IPS-NIHi7 (cell line): ENCODE measurements around the gene ADRM1.

Experiments
- DNase-seq: peaks from one replicate; pipeline ENCODE4 v3.0.0; 2012; ENCODE audit warnings: mixed read lengths; ENCODE audit errors: extremely low spot score

Gene ADRM1, protein sequence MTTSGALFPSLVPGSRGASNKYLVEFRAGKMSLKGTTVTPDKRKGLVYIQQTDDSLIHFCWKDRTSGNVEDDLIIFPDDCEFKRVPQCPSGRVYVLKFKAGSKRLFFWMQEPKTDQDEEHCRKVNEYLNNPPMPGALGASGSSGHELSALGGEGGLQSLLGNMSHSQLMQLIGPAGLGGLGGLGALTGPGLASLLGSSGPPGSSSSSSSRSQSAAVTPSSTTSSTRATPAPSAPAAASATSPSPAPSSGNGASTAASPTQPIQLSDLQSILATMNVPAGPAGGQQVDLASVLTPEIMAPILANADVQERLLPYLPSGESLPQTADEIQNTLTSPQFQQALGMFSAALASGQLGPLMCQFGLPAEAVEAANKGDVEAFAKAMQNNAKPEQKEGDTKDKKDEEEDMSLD

DNA sequence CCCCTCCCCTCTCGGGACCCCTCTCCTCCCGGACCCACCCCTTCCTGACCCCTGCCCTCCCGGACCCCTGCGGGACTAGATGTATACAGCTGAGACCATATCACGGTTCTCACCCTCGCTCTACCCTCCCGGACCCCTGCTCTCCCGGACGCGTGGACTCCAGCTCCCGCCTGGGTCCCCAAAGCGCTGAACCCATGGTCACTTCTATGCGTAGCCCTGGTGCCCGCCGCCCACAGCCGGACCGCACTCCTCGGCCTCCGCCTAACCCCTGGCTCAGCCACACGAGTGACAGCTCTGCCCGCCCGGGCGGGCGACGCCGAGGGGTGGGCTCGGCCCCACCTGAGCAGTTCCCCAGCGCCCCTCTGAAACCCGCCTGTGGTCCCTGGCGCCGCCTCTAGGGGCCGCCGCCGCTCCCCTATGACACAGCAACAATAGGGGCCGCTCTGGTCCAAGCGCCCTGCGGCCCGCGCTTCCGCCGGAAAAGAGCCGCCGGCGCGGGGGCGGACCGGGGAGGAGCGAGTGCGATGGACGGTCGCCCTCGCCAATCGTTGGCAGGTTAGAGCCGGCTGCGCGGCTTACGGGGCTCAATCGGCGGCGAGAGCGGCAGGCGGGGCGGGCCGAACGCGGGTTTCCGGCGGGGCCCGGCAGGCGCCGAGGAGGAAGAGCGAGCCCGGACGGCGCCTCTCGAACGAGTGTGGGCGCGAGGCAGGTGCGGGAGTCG is at the start of gene ADRM1:
Gene ADRM1 (plus strand): TSS at position 657 of the 721 bp plus-strand sequence. CDS start 572 bp downstream, outside the sequence.
- DNase-seq: peak; percentile 99

DNA sequence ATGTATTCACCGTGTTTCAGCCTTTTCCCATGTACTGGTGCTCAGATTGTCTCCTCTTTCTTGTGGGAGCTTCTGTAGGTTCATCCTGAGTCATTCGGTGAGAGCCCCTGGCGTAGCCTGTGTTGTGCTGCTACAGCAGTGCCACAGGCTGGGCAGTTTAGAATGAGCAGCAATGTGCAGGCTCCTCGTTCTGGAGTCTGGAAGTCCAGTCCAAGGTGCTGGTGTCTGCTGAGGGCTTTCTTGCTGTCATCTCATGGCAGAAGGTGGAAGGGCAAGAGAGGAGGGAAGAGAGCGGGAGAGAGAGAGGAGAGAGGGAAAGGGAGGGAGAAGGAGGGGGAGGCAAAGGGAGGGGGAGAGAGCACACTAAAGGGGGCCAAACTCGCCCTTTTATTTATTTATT is 49.4 kb upstream of the ADRM1 start:
- DNase-seq: no peak

DNA sequence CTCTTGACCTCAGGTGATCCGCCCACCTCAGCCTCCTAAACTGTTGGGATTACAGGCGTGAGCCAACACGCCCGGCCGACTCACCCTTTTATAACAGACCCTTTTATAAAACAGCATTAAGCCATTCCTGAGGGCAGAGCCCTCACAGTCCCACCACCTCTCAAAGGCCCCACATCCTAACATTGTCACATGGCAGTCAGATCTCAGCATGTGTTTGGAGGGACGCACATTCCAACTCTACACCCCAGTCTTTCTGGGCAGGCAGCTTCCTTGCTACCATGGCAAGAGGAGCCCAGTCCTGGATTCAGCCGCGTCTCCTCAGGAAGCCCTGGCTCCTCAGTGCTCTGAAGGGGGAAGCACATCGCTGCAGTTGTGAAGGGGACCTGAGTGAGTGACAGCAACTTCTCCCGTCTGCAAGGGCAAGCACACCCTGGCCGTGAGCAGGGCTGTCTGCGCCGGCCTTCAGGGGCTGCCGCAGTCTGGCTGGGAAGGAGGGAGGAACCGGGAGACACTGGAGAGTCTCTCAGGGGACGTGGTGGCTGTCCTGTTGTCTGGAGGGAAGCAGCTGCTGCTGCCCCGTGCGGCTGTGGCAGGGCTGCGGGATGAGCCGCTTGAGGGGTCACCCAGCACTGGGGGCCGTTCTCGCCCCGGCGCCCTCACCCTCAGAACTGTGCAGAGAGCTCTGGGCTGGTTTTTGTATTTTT is 48.6 kb upstream of the ADRM1 start:
- no peak for DNase-seq

DNA sequence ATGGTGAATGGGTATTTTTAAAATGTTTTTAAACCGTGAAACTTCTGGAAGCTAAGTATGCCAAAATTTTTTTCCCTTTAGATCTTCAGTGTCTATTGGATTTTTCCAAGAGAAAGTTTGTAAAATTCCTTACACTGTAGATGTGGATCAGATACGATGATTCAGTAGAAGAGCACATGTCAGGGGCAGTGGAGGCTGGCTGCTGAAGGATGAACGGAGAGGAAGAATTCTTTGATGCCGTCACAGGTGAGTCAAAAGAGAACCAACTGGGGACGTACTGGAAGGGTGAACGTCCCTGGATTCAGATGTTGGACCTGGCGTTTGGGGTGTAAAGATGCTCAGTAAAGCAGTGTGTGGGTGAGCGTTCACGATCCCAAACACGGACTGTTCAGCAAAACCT is 46.8 kb upstream of the ADRM1 start:
- DNase-seq: no peak

DNA sequence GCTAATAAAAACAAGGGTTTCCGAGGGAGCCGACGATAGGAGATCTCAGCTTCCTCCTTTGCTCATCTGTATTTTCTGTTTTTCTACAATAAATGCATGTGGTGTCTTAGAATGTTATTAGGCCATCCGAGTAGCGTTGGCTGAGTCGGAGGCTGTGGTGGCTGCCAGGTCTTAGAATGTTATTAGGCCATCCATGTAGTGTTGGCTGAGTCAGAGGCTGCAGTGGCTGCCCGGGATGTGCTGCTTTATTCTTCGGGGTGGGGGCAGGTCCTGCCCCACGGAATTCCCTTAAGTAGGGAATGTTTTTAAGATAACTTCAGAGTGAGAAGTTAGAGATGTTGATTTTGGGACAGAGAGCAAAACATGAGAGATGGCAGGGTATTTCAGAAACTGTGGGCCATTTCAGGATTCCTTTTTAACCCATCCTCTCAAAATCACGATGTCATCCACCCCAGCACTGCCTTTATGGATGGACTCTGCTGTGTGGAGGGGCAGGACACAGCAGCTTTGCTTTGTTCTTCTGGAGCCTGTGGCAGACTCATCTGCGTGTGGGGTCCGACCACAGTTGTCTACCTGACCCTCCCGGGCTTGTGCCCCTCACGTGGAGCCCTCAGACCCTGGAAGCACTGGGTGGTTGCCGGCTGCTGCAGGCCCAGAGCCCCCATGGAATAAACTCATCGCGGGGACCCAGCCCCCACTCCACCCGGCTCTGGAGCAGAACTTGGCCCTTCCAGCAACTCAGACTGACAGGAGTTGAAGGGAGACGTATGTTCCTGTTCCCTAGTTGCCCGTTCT is 44.1 kb upstream of the ADRM1 start:
- DNase-seq: no peak

DNA sequence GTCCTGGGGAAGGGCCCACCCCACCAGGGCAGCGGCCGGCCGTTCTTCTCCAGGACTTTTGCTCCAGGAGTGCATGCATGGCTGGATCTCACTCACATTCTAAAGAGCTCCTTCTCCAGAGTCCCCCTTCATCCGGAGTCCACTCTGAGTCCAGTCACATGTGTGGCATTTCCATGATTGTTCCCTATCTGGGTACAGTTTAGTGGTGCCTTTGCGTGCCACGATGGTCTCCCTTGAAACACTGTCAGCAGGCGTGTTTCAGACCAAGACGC is 43.6 kb upstream of the ADRM1 start:
- DNase-seq: no peak

DNA sequence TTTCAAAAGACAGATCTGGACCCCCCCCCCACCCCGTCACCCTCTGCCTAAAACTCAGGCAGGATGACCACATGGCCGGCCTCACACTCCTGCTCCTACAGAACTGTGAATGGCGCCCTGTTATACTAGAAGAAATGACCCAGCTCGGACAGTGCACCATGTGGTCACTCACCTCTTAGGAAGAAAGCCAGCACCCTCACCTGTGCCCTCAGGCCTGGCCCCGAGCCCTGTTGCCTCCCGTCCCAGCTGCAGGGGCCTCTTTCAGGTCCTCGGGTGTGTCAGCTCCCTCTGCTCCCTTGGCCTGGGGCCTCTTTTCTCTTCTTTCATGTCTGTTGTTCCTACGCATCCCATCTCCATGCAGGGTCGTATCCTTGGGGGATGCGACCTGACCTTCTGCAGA is 40.7 kb upstream of the ADRM1 start:
- DNase-seq: no peak

DNA sequence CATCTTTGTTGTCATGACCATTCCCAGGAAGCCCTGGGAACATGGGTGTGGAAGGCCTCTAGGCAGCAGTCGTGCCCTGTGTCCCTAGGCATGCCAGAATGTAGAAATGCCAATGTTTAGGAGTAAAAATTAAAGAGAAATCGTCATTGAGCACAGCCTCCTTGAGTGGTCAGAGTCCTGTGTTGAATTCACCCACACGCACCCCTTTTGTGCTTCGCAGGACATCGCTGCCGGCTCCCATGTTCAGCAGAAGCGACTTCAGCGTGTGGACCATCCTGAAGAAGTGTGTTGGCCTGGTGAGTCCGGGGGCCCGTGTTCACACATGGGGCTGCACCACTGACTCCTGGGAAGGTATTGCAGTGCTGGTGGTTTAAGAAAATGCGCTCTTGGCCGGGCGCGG is 39.4 kb upstream of the ADRM1 start:
- DNase-seq: no peak

DNA sequence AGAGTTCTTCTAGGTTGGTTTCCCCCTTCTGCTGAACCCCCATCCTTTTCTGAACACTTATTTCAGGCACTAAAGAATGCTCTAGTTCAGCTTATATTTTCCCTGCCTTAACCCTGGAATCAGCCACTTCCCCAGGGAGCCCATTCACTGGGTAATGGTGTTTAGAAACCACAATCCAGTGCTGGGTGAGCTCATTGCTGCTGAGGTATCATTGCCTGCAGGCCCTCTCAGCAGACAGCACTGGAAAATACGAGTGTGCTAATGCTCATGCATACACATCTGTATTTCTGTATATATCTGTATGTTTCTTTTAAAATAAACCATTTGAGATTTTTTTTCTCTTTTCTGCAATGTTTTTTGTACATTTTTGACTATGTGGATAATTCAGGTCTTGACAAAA is 37.4 kb upstream of the ADRM1 start:
- DNase-seq: no peak

DNA sequence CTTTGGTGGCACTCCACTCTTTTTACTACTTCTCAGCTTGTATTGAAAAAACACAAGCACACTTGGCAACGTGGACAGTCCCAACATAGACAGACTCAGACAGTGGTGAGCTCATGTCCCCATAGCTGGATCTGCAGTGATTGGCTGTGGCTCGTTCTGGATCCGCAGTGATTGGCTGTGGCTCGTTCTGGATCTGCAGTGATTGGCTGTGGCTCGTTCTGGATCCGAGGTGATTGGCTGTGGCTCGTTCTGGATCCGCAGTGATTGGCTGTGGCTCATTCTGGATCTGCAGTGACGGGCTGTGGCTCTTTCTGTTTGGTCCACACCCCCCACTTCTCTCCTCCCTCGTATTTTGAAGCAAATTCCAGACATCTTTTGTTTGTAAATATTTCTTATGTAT is 36.5 kb upstream of the ADRM1 start:
- DNase-seq: no peak

DNA sequence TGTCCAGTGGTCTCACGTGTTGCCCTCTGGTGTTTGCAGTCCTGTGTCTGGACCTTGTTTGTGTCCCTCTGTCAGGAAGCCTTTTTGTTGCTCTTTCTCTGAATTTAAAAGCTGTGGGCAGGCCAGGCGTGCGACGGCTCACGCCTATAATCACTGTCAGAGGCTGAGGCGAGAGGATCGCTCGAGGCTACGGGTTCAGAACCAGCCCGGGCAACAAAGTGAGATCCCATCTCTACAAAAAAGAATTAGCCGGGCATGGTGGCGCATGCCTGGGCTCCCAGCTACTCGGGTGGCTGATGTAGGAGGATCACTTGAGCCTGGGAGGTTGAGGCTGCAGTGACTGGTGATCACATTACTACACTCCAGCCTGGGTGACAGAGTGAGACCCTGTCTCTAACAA is 35.9 kb upstream of the ADRM1 start:
- no peak for DNase-seq

DNA sequence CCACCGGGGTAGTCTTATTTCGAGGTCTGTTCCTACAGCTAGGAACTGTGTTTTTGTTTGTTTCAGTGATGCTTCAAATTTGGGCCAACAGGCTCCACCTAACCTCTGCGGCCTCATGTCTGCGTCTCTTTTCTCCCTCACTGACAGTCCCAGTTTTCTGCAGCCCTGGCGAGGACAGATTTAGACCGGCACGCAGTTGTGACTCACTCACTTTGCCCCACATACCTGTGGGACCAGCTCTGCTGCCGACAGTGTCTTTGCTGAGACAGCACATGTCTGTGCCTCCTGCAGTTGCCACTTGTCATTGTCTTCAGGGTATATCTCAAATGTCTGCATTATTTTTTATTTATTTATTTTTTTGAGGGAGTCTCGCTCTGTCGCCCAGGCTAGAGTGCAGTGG is 35.3 kb upstream of the ADRM1 start:
- no peak for DNase-seq

DNA sequence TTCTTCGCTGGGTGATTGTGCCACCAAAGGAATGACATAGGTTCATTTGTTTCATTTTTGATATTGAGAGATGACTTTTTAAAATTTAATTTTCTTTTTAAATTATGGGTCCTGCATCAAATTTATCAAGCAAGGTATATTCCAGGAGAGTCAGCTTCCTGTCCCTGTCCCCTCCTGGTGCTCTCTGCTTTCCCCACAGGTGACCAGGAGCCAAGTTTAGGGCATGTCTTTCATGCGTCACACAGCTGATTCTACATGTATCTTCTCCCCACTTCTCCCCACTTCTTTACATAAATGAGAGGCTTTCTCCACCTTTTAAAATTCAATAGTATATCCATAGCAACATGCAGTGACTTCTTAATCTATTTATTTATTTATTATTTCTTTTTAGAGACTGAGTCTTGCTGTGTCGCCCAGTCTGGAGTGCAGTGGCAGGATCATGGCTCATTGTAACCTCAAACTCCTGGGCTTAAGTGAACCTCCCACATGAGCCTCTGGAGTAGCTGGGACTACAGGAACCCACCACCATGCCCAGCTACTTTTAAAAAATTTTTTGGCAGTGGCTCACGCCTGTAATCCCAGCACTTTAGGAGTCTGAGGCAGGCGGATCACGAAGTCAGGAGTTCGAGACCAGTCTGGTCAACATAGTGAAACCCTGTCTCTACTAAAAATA is 34.4 kb upstream of the ADRM1 start:
- no peak for DNase-seq

DNA sequence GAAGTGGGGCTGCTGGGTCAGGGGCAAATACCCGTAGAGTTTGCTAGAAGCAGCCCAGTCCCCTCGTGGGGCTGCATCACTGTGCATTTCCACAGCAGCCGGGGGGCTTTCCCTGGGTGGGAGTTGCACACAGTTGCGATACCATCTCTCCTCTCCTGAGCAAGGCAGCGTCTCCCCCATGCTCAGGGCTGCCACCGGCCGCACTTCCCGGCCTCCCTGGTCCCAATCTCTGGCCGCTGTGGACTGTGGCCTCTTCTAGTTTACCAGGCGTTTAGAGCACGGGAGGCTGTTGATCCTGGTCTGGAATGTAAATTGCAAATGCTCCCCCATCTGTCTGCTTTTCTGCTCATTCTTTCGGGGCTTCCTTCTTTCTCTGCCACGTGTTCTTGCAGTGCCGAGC is 33.4 kb upstream of the ADRM1 start:
- no peak for DNase-seq

DNA sequence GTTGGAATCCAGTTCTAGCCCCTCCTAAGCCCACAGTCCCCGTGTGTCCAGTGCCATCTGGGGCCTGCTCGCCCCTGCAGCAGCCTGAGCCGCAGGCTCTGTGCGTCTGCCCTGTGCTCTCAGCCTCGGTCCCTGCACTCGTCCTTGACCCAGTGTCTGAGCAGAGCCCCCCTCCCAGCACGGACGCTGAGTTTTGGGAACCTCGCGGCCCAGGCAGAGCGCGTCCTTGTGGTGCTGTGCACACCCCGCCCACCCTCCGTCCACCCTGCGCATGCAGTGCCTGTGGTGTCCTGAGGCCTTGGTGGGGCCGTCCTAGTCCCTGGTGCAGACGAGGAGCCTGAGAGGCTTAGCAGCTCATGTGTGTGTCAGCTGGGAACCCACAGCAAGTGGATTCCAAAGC is 32.9 kb upstream of the ADRM1 start:
- DNase-seq: no peak

DNA sequence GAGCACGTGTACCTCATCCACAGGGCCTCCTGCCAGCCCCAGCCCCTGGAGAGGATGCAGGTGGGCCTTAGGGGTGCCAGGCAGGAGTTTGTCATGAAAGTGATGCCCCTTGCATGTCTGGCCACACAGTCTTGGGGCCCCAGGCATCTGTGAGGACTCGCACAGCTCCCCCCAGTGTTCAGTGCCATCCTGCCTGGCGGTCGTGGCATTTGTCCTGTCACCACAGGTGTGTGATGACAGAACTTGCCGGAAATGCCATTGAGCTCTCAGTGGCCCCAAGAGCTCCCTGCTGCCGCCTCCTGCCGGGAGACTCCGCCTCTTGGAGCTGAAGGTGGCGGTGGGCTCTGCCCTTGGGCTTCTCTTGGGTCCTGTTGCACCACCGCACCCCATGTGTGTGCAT is 30.6 kb upstream of the ADRM1 start:
- DNase-seq: no peak

DNA sequence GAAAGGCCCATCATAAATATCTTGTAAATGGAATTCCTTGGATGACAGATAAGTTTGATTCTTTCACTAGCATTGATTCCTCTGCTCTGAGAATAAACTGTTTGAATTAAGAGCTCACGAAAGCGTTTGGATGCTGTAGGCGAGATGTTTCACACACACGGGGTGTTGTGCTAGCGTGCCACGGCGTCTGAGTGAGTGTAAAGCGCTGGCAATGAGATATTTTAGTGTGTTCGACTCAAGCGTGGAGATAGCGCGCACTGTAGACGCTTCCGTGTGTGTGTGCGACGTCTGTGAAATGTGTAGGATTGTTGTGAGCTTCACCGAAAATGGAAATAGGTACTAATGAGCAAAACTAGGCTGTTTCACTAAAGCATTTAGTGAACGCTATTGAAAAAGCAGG is 29.4 kb upstream of the ADRM1 start:
- no peak for DNase-seq

DNA sequence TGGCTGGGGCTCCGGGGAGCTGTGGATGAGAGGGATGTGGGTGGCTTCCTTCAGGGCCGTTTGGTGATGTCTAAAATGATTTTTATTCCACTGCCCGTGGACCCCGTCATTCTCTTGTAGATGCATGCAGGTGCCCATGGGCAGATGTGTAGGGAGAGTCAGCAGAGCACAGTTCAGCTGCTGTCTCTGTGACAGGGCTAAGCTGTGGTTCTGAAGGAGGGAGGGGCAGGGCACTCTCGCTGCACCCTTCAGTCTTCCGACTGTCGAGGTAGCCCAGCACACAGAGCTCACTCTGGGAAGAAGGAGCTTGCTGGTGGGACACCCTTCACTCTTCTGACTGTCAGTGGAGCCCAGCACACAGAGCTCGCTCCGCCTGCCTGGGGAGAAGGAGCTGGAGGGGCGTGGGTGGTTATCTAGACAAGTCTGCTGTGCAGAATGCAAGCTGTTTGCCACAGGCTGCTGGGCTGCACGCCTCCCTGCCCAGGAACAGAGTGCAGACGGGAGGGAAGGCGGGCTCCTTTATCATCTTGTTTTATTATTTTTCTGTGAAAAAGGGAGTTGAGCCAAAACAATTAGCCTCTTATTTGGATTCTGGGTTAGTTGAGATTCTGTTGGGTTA is 28.4 kb upstream of the ADRM1 start:
- no peak for DNase-seq

DNA sequence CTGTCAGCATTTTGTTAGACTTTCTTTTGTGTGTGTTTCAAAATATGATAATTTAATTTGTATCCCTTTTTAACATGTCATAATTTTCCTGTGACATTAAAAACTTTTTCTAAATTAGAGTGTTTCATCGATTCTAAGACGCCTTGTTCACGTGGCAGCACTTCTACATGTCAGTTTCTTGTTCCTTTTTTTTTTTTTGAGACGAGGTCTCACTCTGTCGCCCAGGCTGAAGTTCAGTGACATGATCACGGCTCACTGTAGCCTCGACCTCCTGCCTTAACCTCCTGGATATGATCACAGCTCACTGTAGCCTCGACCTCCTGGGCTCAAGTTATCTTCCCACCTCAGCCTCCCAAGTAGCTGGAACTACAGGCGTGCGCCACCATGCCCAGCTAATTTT is 27.6 kb upstream of the ADRM1 start:
- no peak for DNase-seq

DNA sequence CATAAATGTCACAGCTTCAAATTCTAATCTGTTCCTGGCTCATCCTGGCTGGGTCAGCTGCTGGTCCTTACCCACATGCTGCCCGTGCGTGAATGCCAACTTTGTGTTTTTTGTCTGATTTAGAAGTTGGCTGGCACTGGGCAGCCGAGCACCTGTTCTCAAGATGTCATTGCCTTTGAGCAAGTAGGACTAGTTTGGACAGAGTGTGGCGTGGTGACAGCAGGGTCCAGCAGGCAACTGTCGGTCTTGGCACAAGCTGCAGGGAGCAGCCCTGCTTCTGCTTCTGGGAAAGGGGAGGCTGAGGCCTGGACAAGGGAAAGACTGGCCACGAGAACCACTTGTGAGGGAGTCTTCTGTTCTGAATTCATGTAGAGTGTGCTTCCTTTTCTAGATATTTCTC is 26.4 kb upstream of the ADRM1 start:
- DNase-seq: no peak

DNA sequence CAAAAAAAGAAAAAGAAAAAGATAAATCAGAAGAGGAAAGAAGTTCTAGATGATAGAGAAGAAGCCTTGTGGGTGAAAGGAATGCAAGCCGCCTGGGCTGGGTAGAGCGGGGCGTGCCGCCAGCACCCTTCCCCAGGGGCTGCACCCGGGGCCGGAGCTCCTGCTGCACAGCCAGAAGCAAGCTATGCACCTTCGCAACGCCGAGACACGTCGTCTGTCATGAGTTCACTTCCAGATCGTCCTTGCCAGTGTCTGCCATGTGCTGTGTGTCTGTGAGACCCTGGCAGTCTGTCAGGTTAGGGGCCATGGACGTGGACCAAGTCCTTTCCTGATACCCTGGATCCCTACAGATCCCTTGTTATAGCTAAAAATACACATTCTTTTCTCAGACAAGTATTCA is 25.5 kb upstream of the ADRM1 start:
- no peak for DNase-seq
